GM21390 (cell line): ENCODE measurements around the gene PIGT.
"Not testable (repeated sequence)": the region's sequence is repeated elsewhere in the genome, so short reads cannot be mapped to it uniquely, and the experiment has no call there.

Experiments
- ATAC-seq: cut with Tn5 transposase; IDR thresholded peaks from one replicate; pipeline ENCODE4 v1.9.1; 2021; ENCODE audit not compliant: unreplicated experiment

Gene PIGT

GRCh38 chr20:45462711-45463509 is 47.0 kb downstream of the PIGT start:
- ATAC-seq, result no peak

GRCh38 chr20:45463709-45464108 is 47.8 kb downstream of the PIGT start:
- ATAC-seq, result no peak

- no peak for ATAC-seq
Observed at GRCh38 chr20:45465491-45466266, 49.7 kb downstream of the PIGT start.

- ATAC-seq, result no peak
Observed at GRCh38 chr20:45467172-45467571, 51.2 kb downstream of the PIGT start.

GRCh38 chr20:45467861-45468260 is 51.9 kb downstream of the PIGT start:
- ATAC-seq, result no peak

- ATAC-seq, result no peak
Observed at GRCh38 chr20:45469336-45470261, 53.7 kb downstream of the PIGT start, which contains the start of gene WFDC2. WFDC2 (plus strand) TSS chr20:45469753; CDS start chr20:45469782, 29 bp downstream.

GRCh38 chr20:45470262-45470931 is 54.5 kb downstream of the PIGT start:
- ATAC-seq, result peak; percentile 53

GRCh38 chr20:45470937-45471336 is 55.0 kb downstream of the PIGT start:
- no peak for ATAC-seq

- not testable (repeated sequence) for ATAC-seq
Observed at GRCh38 chr20:45472286-45472685, 56.3 kb downstream of the PIGT start.
